Common myeloid progenitor, CD34-positive (primary cell): Measurements from ENCODE around the gene AP1M1.
A peak's percentile ranks its signal among the peaks of the same experiment; 100 is the strongest.

Source experiments
- CTCF ChIA-PET: fragments of 350-600 bp; sonication (Branson Sonifier 250); formaldehyde crosslinking; loops from one replicate; lab custom pipeline; 2021; ENCODE audit warnings: antibody characterized with exemption; lab: Charles Lee
- POLR2A ChIA-PET: fragments of 350-600 bp; sonication (Branson Sonifier 250); formaldehyde crosslinking; loops from one replicate; lab custom pipeline; 2021; ENCODE audit warnings: antibody characterized with exemption; lab: Charles Lee
- DNase-seq, 3 donors: peaks; one replicate each; pipeline versions ENCODE4 v3.0.0 to v3.0.0-alpha.2; 2013
- H3K27ac ChIP-seq, 2 experiments: 1 replicate in 1 of 2; 2 replicates in 1 of 2; pipeline ENCODE4 v1.7.0; 2013; ENCODE audit warnings: inconsistent platforms in 2 of 2, low read length in 2 of 2, mild to moderate bottlenecking in 2 of 2, low read depth in 1 of 2, moderate library complexity in 1 of 2; ENCODE audit not compliant: severe bottlenecking in 2 of 2, insufficient read depth in 1 of 2, poor library complexity in 1 of 2
- H3K27me3 ChIP-seq, 5 experiments: replicated peaks in 2 of 5; 1 replicate in 3 of 5; 2 replicates in 2 of 5; pipeline versions ENCODE4 v1.6.1 to v1.7.0; 2013; ENCODE audit warnings: low read length in 4 of 5, mild to moderate bottlenecking in 2 of 5, moderate library complexity in 2 of 5, inconsistent platforms in 1 of 5; ENCODE audit not compliant: insufficient read depth in 5 of 5, control insufficient read depth in 4 of 5
- H3K36me3 ChIP-seq, 4 experiments: 1 replicate in 2 of 4; 2 replicates in 2 of 4; pipeline versions ENCODE4 v1.6.1 to v1.7.0; 2013; ENCODE audit warnings: low read length in 3 of 4, control low read depth in 1 of 4, mild to moderate bottlenecking in 1 of 4; ENCODE audit not compliant: control insufficient read depth in 4 of 4, insufficient read depth in 4 of 4
- H3K4me1 ChIP-seq, 4 experiments: 1 replicate in 3 of 4; 2 replicates in 1 of 4; pipeline versions ENCODE4 v1.6.1 to v1.7.1; 2013; ENCODE audit warnings: low read length in 3 of 4, mild to moderate bottlenecking in 3 of 4, control low read depth in 1 of 4, inconsistent platforms in 1 of 4, moderate library complexity in 1 of 4; ENCODE audit not compliant: control insufficient read depth in 4 of 4, insufficient read depth in 4 of 4; ENCODE audit errors: control extremely low read depth in 1 of 4
- H3K4me3 ChIP-seq, 7 experiments: 1 replicate in 4 of 7; 2 replicates in 3 of 7; pipeline versions ENCODE4 v1.5.1 to v1.7.0; 2013; ENCODE audit warnings: mild to moderate bottlenecking in 7 of 7, low read length in 6 of 7, moderate library complexity in 6 of 7, inconsistent platforms in 2 of 7, low read depth in 2 of 7, control low read depth in 1 of 7; ENCODE audit not compliant: insufficient read depth in 4 of 7, control insufficient read depth in 1 of 7; ENCODE audit errors: extremely low read depth in 1 of 7
- H3K9me3 ChIP-seq, 5 experiments: 1 replicate in 4 of 5; 2 replicates in 1 of 5; pipeline versions ENCODE4 v1.6.1 to v1.7.1; 2013; ENCODE audit warnings: low read length in 4 of 5, mild to moderate bottlenecking in 2 of 5, inconsistent platforms in 1 of 5, low read depth in 1 of 5, moderate library complexity in 1 of 5; ENCODE audit not compliant: control insufficient read depth in 4 of 5, insufficient read depth in 2 of 5; ENCODE audit errors: control extremely low read depth in 1 of 5
- WGBS: methylation state at CpG from one replicate; pipeline ENCODE4 v1.1.5; 2013; ENCODE audit not compliant: insufficient coverage; 5-methylcytosine and 5-hydroxymethylcytosine counted together

The AP1M1 gene

DNA sequence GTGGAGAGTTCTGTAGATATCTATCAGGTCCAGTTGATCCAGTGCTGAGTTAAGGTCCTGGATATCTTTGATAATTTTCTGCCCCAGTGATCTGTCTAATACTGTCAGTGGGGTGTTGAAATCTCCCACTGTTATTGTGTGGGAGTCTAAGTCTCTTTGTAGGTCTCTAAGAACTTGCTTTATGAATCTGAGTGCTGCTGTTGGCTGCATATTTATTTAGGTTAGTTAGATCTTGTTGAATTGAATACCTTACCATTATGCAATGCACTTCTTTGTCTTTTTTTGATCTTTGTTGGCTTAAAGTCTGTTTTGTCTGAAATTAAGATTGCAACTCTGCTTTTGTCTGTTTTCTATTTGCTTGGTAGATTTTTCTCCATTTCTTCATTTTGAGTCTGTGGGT is 15.4 kb downstream of the AP1M1 start:
- H3K27ac ChIP-seq: no peak overlapping the region
- no peak overlapping the region for H3K4me3 ChIP-seq
- ChIA-PET CTCF (no interaction called here), POLR2A (no interaction called here)
- H3K27me3 ChIP-seq: no peaks in the 10 kb centered on the region
- H3K4me1 ChIP-seq: peaks cover 0 to 11% (median 4%) of the 10 kb centered on the region in 4 experiments
- DNase-seq: no peak
- peaks cover 23 to 58% (median 37%) of the 10 kb centered on the region in 4 experiments for H3K36me3 ChIP-seq
- H3K9me3 ChIP-seq: no peaks in the 10 kb centered on the region

DNA sequence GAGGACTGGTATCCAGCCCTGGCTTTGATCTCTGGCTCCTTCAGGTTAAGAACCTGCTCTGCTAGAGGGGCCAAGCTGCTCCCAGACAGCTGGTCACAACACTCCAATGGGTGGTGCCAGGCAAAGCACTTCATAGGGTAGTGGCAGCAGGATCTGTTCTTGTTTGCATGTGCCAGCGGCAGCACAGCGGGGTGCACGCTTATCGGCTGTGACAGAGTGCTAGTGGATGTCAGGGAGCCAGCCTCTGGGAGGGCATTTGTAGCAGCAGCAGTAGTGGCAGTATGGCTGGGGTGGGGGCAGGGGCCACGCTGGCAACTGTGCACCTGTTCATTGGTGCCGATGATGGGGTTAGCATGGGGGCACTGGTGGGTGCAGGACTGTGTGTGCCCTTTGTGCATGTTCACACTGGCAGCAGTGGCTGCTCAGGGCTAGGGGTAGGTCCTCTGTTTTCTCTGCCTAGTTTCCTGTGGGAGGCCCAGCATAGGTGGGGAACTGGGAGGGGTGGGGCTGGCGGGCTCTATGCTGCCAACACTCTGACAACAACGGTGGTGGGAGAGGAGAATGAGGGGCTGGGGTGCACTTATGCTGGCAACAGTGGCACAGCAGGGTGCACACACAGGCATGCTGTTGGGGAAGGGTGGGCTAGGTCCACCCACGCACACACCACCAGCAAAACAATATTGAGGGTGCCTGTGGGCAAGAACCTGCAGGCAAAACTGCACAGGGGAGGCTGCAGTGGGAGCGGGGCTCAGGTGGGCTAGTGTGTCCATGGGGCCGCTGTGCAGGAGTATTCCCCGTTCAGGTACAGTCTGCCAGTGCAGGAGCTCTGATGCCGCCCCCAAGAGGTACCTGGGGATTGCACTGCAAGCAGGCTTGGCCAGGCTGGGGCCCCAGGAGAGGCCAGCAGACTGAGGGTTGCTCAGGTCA is 19.3 kb downstream of the AP1M1 start:
- DNase-seq: peak in 1 of 3 donors; percentile 19
- peaks cover 13 to 55% (median 33%) of the 10 kb centered on the region in 4 experiments for H3K36me3 ChIP-seq

GRCh38 chr19:16217716-16218451 is 20.2 kb downstream of the AP1M1 start:
- H3K4me1 ChIP-seq: peaks cover 0 to 11% (median 4%) of the 10 kb centered on the region in 4 experiments
- CTCF ChIA-PET: interaction anchor here (0.8 to 1.2 kb wide), 2 partner anchors 29 to 153 kb away, joined by 3 to 4 read pairs; no protein-coding TSS in a partner anchor
- H3K36me3 ChIP-seq: peaks cover 15 to 59% (median 35%) of the 10 kb centered on the region in 4 experiments
- H3K4me3 ChIP-seq: no peak overlapping the region
- POLR2A ChIA-PET: no interaction called here
- peak in 2 of 3 donors; percentile 13 to 22 for DNase-seq
- H3K27me3 ChIP-seq: no peaks in the 10 kb centered on the region
- no peak overlapping the region for H3K27ac ChIP-seq
- over 99% methylated on average over 12 of the region's 16 CpGs for WGBS
- peaks cover 7 to 34% (median 23%) of the 10 kb centered on the region in 5 experiments for H3K9me3 ChIP-seq

More for the DNA sequence above, 19.3 kb downstream of the AP1M1 start:
- CTCF ChIA-PET: interaction anchor here (1.5 kb wide), 1 partner anchor 166 kb away, joined by 3 read pairs; no protein-coding TSS in a partner anchor
- Histone ChIP-seq H3K9me3 (peaks cover 7 to 29% (median 19%) of the 10 kb centered on the region in 5 experiments), H3K4me3 (no peak overlapping the region), H3K27ac (peak overlapping the region in 1 of 2 experiments; percentile 2), H3K4me1 (peaks cover 0 to 11% (median 4%) of the 10 kb centered on the region in 4 experiments), H3K27me3 (no peaks in the 10 kb centered on the region)
- 70% methylated on average over 12 of the region's 13 CpGs for WGBS
- POLR2A ChIA-PET: no interaction called here

- POLR2A ChIA-PET: no interaction called here
- Histone ChIP-seq H3K27ac (no peak overlapping the region), H3K4me3 (no peak overlapping the region), H3K36me3 (peaks cover 20 to 66% (median 43%) of the 10 kb centered on the region in 4 experiments), H3K9me3 (peaks cover 7 to 35% (median 25%) of the 10 kb centered on the region in 5 experiments), H3K4me1 (peaks cover 0 to 11% (median 4%) of the 10 kb centered on the region in 4 experiments), H3K27me3 (no peaks in the 10 kb centered on the region)
- CTCF ChIA-PET: interaction anchor here (1.2 kb wide), 1 partner anchor 28 kb away, joined by 4 read pairs; no protein-coding TSS in a partner anchor
- DNase-seq: no peak
- WGBS: 100% methylated on average over 2 of the region's 2 CpGs
Measured at GRCh38 chr19:16218851-16219250, 21.1 kb downstream of the AP1M1 start.

- no peak for DNase-seq
- POLR2A ChIA-PET: no interaction called here
- H3K4me1 ChIP-seq: no peaks in the 10 kb centered on the region
- no peak overlapping the region for H3K27ac ChIP-seq
- peak overlapping the region in 1 of 7 experiments; percentile 3 for H3K4me3 ChIP-seq
- CTCF ChIA-PET: interaction anchor here (1.0 to 1.9 kb wide), 2 partner anchors 25 to 160 kb away, joined by 3 to 4 read pairs; no protein-coding TSS in a partner anchor
- H3K27me3 ChIP-seq: no peaks in the 10 kb centered on the region
- peaks cover 7 to 35% (median 25%) of the 10 kb centered on the region in 5 experiments for H3K9me3 ChIP-seq
- no CpG with 5 or more reads among the region's 3 CpGs for WGBS
- peaks cover 22 to 92% (median 61%) of the 10 kb centered on the region in 4 experiments for H3K36me3 ChIP-seq
Measured at GRCh38 chr19:16222806-16223205, 25.1 kb downstream of the AP1M1 start.

DNA sequence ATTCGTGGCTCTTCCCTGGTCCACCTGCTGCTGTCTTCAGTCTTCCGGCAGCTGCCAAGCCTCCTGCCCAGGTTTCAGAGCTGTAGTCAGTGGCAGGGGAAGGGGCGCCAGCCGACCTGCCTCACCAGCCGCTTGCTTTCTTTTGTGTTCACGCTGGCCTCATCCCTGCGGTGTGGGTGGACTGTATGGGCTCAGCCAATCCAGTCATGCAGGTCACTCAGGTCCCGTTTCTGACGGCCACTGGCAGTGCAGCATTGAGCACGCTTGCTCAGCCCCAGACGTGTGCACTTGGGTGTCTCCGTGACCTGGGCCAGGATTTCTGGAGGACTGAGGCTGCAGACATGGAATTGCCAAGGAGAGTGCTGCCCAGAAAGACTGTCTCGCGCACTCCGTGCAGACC is 26.0 kb downstream of the AP1M1 start:
- Histone ChIP-seq H3K36me3 (peaks cover 22 to 92% (median 62%) of the 10 kb centered on the region in 4 experiments), H3K4me3 (no peak overlapping the region), H3K27me3 (no peaks in the 10 kb centered on the region), H3K27ac (no peak overlapping the region), H3K9me3 (peaks cover 7 to 33% (median 25%) of the 10 kb centered on the region in 5 experiments), H3K4me1 (no peaks in the 10 kb centered on the region)
- POLR2A ChIA-PET: no interaction called here
- DNase-seq: no peak
- WGBS: 94% methylated on average over 15 of the region's 15 CpGs
- CTCF ChIA-PET: no interaction called here
